Activated gamma-delta T cell treated with anti-CD3 and anti-CD28 coated beads, Interleukin-2, amount 50 U/mL, for 16 hours (primary cell): Measurements from ENCODE around the gene ITGAD.

ENCODE experiments used
- DNase-seq: peaks from one replicate; pipeline ENCODE4 v3.0.0-alpha.2; 2020; ENCODE audit warnings: low read depth

Gene ITGAD

GRCh38 chr16:31459687-31460581 lies 66.8 kb downstream of the ITGAD start:
- peak; percentile 100 for DNase-seq

- DNase-seq, result no peak
Observed at GRCh38 chr16:31460582-31461002, 67.5 kb downstream of the ITGAD start.

GRCh38 chr16:31461201-31461920 lies 68.2 kb downstream of the ITGAD start:
- no peak for DNase-seq

- DNase-seq, result no peak
Observed at GRCh38 chr16:31461921-31462804, 69.0 kb downstream of the ITGAD start.

- DNase-seq, result no peak
Observed at GRCh38 chr16:31464348-31464769, 71.2 kb downstream of the ITGAD start.

- no peak for DNase-seq
Observed at GRCh38 chr16:31464781-31465260, 71.7 kb downstream of the ITGAD start.

- DNase-seq, result no peak
Observed at GRCh38 chr16:31465788-31466370, 72.7 kb downstream of the ITGAD start.

GRCh38 chr16:31466381-31466841 lies 73.3 kb downstream of the ITGAD start:
- no peak for DNase-seq

GRCh38 chr16:31467151-31467773 lies 74.1 kb downstream of the ITGAD start:
- no peak for DNase-seq

GRCh38 chr16:31467858-31468257 lies 74.7 kb downstream of the ITGAD start:
- no peak for DNase-seq

GRCh38 chr16:31470615-31471014 lies 77.5 kb downstream of the ITGAD start:
- DNase-seq, result no peak

GRCh38 chr16:31471241-31471874 lies 78.2 kb downstream of the ITGAD start:
- no peak for DNase-seq

- no peak for DNase-seq
Observed at GRCh38 chr16:31471875-31472708, 79.0 kb downstream of the ITGAD start, which contains the start of gene TGFB1I1. TSS of gene TGFB1I1 (plus strand) at chr16:31472152. CDS start at chr16:31472189, 37 bp downstream.

- DNase-seq, result no peak
Observed at GRCh38 chr16:31472709-31473203, 79.6 kb downstream of the ITGAD start.

GRCh38 chr16:31473264-31473984 lies 80.3 kb downstream of the ITGAD start:
- no peak for DNase-seq

- DNase-seq, result no peak
Observed at GRCh38 chr16:31474173-31474714, 81.1 kb downstream of the ITGAD start.

- no peak for DNase-seq
Observed at GRCh38 chr16:31474773-31475738, 81.9 kb downstream of the ITGAD start.
